HepG2 (cell line): Measurements from ENCODE around the gene AP2B1. TPM values are rescaled to one million over a fixed set of nuclear protein-coding genes. Genes with fewer than 3 reads are reported as not detected.

Experiments
- ARNTL ChIP-seq: sonication (generic); formaldehyde crosslinking; IDR thresholded peaks from 2 replicates; pipeline ENCODE4 v1.4.0; 2020; ENCODE audit warnings: mild to moderate bottlenecking, missing genetic modification reagents
- ATF1 ChIP-seq: IDR thresholded peaks from 2 replicates; pipeline ENCODE4 v1.6.1; 2016; ENCODE audit warnings: mild to moderate bottlenecking, control low read depth
- CENPX ChIP-seq: sonication (generic); formaldehyde crosslinking; IDR thresholded peaks from 2 replicates; pipeline ENCODE4 v1.9.0; 2021; ENCODE audit warnings: mild to moderate bottlenecking, missing genetic modification reagents, moderate library complexity
- HDAC2 ChIP-seq: sonication (generic); formaldehyde crosslinking; IDR thresholded peaks from 2 replicates; pipeline ENCODE4 v1.4.0; 2020; ENCODE audit warnings: missing genetic modification reagents
- MTF1 ChIP-seq: sonication (generic); formaldehyde crosslinking; IDR thresholded peaks from 2 replicates; pipeline ENCODE4 v1.5.0; 2020; ENCODE audit warnings: missing genetic modification reagents
- PBX3 ChIP-seq: sonication (generic); formaldehyde crosslinking; IDR thresholded peaks from 2 replicates; pipeline ENCODE4 v1.8.1; 2023; ENCODE audit warnings: missing genetic modification reagents, inconsistent platforms, borderline replicate concordance
- PHB2 ChIP-seq: fragments of 450-650 bp; IDR thresholded peaks from 2 replicates; pipeline ENCODE4 v1.6.1; 2018; ENCODE audit not compliant: partially characterized antibody
- PTBP1 ChIP-seq: fragments of 200-400 bp; formaldehyde crosslinking; IDR thresholded peaks from 2 replicates; pipeline ENCODE4 v1.6.1; 2018; ENCODE audit warnings: low read length, low read depth; ENCODE audit not compliant: poor library complexity, severe bottlenecking
- RXRB ChIP-seq: IDR thresholded peaks from 2 replicates; pipeline ENCODE4 v1.6.1; 2016; ENCODE audit warnings: borderline replicate concordance, missing genetic modification reagents, missing compliant biosample characterization
- SKIL ChIP-seq: sonication (generic); formaldehyde crosslinking; IDR thresholded peaks from 2 replicates; pipeline ENCODE4 v1.8.0; 2022; ENCODE audit warnings: missing genetic modification reagents, mild to moderate bottlenecking, moderate library complexity, borderline replicate concordance
- U2AF1 ChIP-seq: fragments of 200-400 bp; formaldehyde crosslinking; optimal IDR thresholded peaks from 2 replicates; pipeline ENCODE3; 2017; ENCODE audit warnings: mild to moderate bottlenecking, low read depth, low read length
- ZBTB14 ChIP-seq: sonication (generic); formaldehyde crosslinking; IDR thresholded peaks from 2 replicates; pipeline ENCODE4 v1.4.0; 2020; ENCODE audit warnings: missing genetic modification reagents
- ZBTB42 ChIP-seq: sonication (generic); formaldehyde crosslinking; IDR thresholded peaks from 2 replicates; pipeline ENCODE4 v1.5.0; 2020; ENCODE audit warnings: mild to moderate bottlenecking, missing genetic modification reagents
- ZHX2 ChIP-seq, 2 experiments: sonication (generic) in 1 of 2; formaldehyde crosslinking in 1 of 2; IDR thresholded peaks; 2 replicates each; pipeline versions ENCODE4 v1.6.1 to v1.9.0; 2014 to 2022; ENCODE audit warnings: antibody characterized with exemption in 1 of 2, borderline replicate concordance in 1 of 2, inconsistent platforms in 1 of 2, low read depth in 1 of 2, missing genetic modification reagents in 1 of 2
- ZNF850 ChIP-seq: sonication (generic); formaldehyde crosslinking; conservative IDR thresholded peaks from 2 replicates; pipeline ENCODE4 v1.9.0; 2021; ENCODE audit warnings: mild to moderate bottlenecking, missing genetic modification reagents
- polyA plus RNA-seq, 8 experiments: library from polyadenylated mRNA; depleted of rRNA in 3 of 8; stranded (reverse) in 7 of 8; unstranded in 1 of 8; fragments of >200 nt; fragmentation: Illumina TruSeq in 4 of 8; extraction: Trizol in 4 of 8; gene quantifications; 2 replicates each; pipeline versions ENCODE4 v1.2.1 to v1.2.3, GENCODE V29; 2011 to 2016; ENCODE audit warnings: low read depth in 4 of 8, missing spikeins in 1 of 8, mixed read lengths in 1 of 8; ENCODE audit not compliant: insufficient read depth in 1 of 8
- total RNA-seq, 5 experiments: library from RNA; depleted of rRNA; stranded (reverse); fragments of >200 nt; fragmentation: Illumina TruSeq; extraction: Trizol; gene quantifications; 2 replicates each; pipeline ENCODE4 v1.2.3, GENCODE V29; 2016; ENCODE audit warnings: low read depth in 1 of 5

Gene AP2B1
- total and polyA plus RNA-seq, 2 of the 13 experiments (the other 11 are each of a cell fraction or from before 2014, with no cell fraction given), result 23.8 to 71.3 TPM

- TF ChIP-seq RXRB (CRISPR knock-in tag) (peak; percentile 72; the same call in 1 of the 2 replicates), U2AF1 (no peak), PHB2 (no peak), ZBTB14 (no peak), ZHX2 (IDR thresholded peaks at IDR 0.05; ENCODE audit: low read depth) (peak; percentile 96), ZHX2 (CRISPR knock-in tag; IDR thresholded peaks at IDR 0.05; ENCODE audit: borderline replicate concordance) (no peak), ARNTL (CRISPR knock-in tag) (peak; percentile 31; the same call in 1 of the 2 replicates), PTBP1 (peak; percentile 22), HDAC2 (peak; percentile 69), MTF1 (CRISPR knock-in tag) (0 out of 2 replicates have a peak, but pooled peaks have one; percentile 19), ZNF850 (CRISPR knock-in tag) (no peak), SKIL (no peak), CENPX (CRISPR knock-in tag) (no peak), PBX3 (CRISPR knock-in tag) (0 out of 2 replicates have a peak, but pooled peaks have one; percentile 22), ZBTB42 (no peak; the same call in 1 of the 2 replicates), ATF1 (peak; percentile 96)
These were observed 8.8 kb upstream of the AP2B1 start, which contains the start of gene PEX12 (continued) for GRCh38 chr17:35578197-35578928.
